HCT116 (cell line): ENCODE results near the gene SCGB3A2. TPM values are rescaled to one million over a fixed set of nuclear protein-coding genes. Genes with fewer than 3 reads are reported as not detected.

Source experiments
- ATAC-seq: fragments of 200-7000 bp; cut with Tn5 transposase; 2 replicates; pipeline ENCODE4 v1.9.1; 2020; ENCODE audit warnings: mild to moderate bottlenecking, moderate library complexity
- BruUV-seq: library from RNA; stranded (reverse); fragments of 400-500 nt; replicated peaks from 2 replicates; lab custom pipeline; 2021; lab: Mats Ljungman, UMichigan
- CTCF ChIA-PET: fragments of 300-600 bp; sonication (Branson Sonifier 250); formaldehyde crosslinking; loops from one replicate; lab custom pipeline; 2021; ENCODE audit warnings: antibody characterized with exemption; lab: Charles Lee
- POLR2A ChIA-PET: fragments of 300-600, 350-600 bp; sonication (Branson Sonifier 250); formaldehyde crosslinking; loops from one replicate; lab custom pipeline; 2021; ENCODE audit warnings: antibody characterized with exemption; lab: Charles Lee
- RAD21 ChIA-PET, 2 experiments: fragments of 300-600 bp; sonication (Branson Sonifier 250); formaldehyde crosslinking; loops; one replicate each; lab custom pipeline; 2023; ENCODE audit warnings: low total read pairs in 2 of 2; ENCODE audit not compliant: uncharacterized antibody in 2 of 2, unreplicated experiment in 2 of 2, low non-redundant PET in 1 of 2; lab: Charles Lee
- DNase-seq: peaks from one replicate; pipeline ENCODE4 v3.0.0-alpha.2; 2010; ENCODE audit warnings: low read depth, low spot score
- H2AFZ ChIP-seq: fragments of 200-600 bp; shearing (Covaris generic), sonication (generic); 2 replicates; pipeline ENCODE4 v1.6.1; 2017; ENCODE audit warnings: low read depth, mixed run types, mixed read lengths, antibody characterized with exemption, low read length; ENCODE audit not compliant: poor library complexity, severe bottlenecking
- H3K27ac ChIP-seq: 2 replicates; pipeline ENCODE4 v1.5.1; 2012; ENCODE audit warnings: low read depth, low read length
- H3K27me3 ChIP-seq: fragments of 200-600 bp; sonication (generic); 2 replicates; pipeline ENCODE4 v1.6.1; 2016; ENCODE audit warnings: mixed run types, low read length, mixed read lengths; ENCODE audit not compliant: insufficient read depth
- H3K36me3 ChIP-seq, 2 experiments: fragments of 200-500 bp in 1 of 2; fragments of 200-600 bp in 1 of 2; sonication (Bioruptor generic) in 1 of 2; sonication (generic) in 1 of 2; 2 replicates each; pipeline versions ENCODE4 v1.5.1 to v1.6.1; 2014 to 2016; ENCODE audit warnings: low read length in 2 of 2, inconsistent platforms in 1 of 2, mixed read lengths in 1 of 2, mixed run types in 1 of 2; ENCODE audit not compliant: insufficient read depth in 2 of 2, control insufficient read depth in 1 of 2
- H3K4me1 ChIP-seq, 2 experiments: fragments of 200-600 bp in 1 of 2; sonication (generic) in 1 of 2; 2 replicates each; pipeline versions ENCODE4 v1.5.1 to v1.6.1; 2012 to 2017; ENCODE audit warnings: low read length in 2 of 2, inconsistent platforms in 1 of 2, mild to moderate bottlenecking in 1 of 2, mixed read lengths in 1 of 2, mixed run types in 1 of 2, moderate library complexity in 1 of 2; ENCODE audit not compliant: insufficient read depth in 2 of 2, control insufficient read depth in 1 of 2
- H3K4me2 ChIP-seq: fragments of 200-600 bp; sonication (generic); 2 replicates; pipeline ENCODE4 v1.6.1; 2017; ENCODE audit warnings: mixed run types, low read length, mixed read lengths
- H3K4me3 ChIP-seq, 2 experiments: fragments of 200-600 bp in 1 of 2; sonication (generic) in 1 of 2; replicated peaks in 1 of 2; 2 replicates each; pipeline ENCODE4 v1.5.1; 2011 to 2016; ENCODE audit warnings: low read length in 2 of 2, control low read depth in 1 of 2, low read depth in 1 of 2, mild to moderate bottlenecking in 1 of 2, mixed read lengths in 1 of 2, mixed run types in 1 of 2
- H3K79me2 ChIP-seq: fragments of 200-600 bp; sonication (generic); 2 replicates; pipeline ENCODE4 v1.6.1; 2017; ENCODE audit warnings: mild to moderate bottlenecking, mixed run types, low read length, moderate library complexity, mixed read lengths; ENCODE audit not compliant: insufficient read depth
- H3K9ac ChIP-seq: fragments of 200-600 bp; sonication (generic); 2 replicates; pipeline ENCODE4 v1.6.1; 2016; ENCODE audit warnings: low read length, mixed read lengths
- H3K9me2 ChIP-seq: fragments of 200-600 bp; sonication (generic), shearing (Covaris generic); 2 replicates; pipeline ENCODE4 v1.6.1; 2017; ENCODE audit warnings: mixed run types, mild to moderate bottlenecking, moderate library complexity; ENCODE audit not compliant: insufficient read depth
- H3K9me3 ChIP-seq, 2 experiments: fragments of 200-500 bp in 1 of 2; fragments of 200-600 bp in 1 of 2; sonication (Bioruptor generic) in 1 of 2; sonication (generic) in 1 of 2; 2 replicates each; pipeline ENCODE4 v1.6.1; 2014 to 2017; ENCODE audit warnings: low read length in 2 of 2, mixed read lengths in 2 of 2, inconsistent platforms in 1 of 2, low read depth in 1 of 2, mild to moderate bottlenecking in 1 of 2, mixed run types in 1 of 2, moderate library complexity in 1 of 2; ENCODE audit not compliant: control insufficient read depth in 1 of 2, insufficient read depth in 1 of 2
- H4K20me1 ChIP-seq: fragments of 200-600 bp; sonication (generic), shearing (Covaris generic); 2 replicates; pipeline ENCODE4 v1.6.1; 2017; ENCODE audit warnings: mixed run types, mild to moderate bottlenecking, moderate library complexity; ENCODE audit not compliant: insufficient read depth
- ATF3 ChIP-seq: IDR thresholded peaks from 2 replicates; pipeline ENCODE4 v1.6.1; 2012
- CBX3 ChIP-seq: IDR thresholded peaks from 2 replicates; pipeline ENCODE4 v1.6.1; 2012; ENCODE audit warnings: low read depth
- CTCF ChIP-seq, 3 experiments: fragments of 200-600 bp in 1 of 3; sonication (generic) in 1 of 3; IDR thresholded peaks in 2 of 3; conservative IDR thresholded peaks in 1 of 3; 2 replicates each; pipeline ENCODE4 v1.5.1; 2012 to 2017; ENCODE audit warnings: low read depth in 2 of 3, low read length in 2 of 3, antibody characterized with exemption in 1 of 3, borderline replicate concordance in 1 of 3, control low read depth in 1 of 3, mild to moderate bottlenecking in 1 of 3, mixed read lengths in 1 of 3, mixed run types in 1 of 3, moderate library complexity in 1 of 3; ENCODE audit not compliant: insufficient read depth in 1 of 3
- EGR1 ChIP-seq: IDR thresholded peaks from 2 replicates; pipeline ENCODE4 v1.6.1; 2012; ENCODE audit warnings: low read depth
- EZH2phosphoT487 ChIP-seq: fragments of 200-600 bp; IDR thresholded peaks from 2 replicates; pipeline ENCODE4 v1.6.1; 2018; ENCODE audit warnings: antibody characterized with exemption, borderline replicate concordance
- JUND ChIP-seq: IDR thresholded peaks from 2 replicates; pipeline ENCODE4 v1.6.1; 2012
- MAX ChIP-seq: IDR thresholded peaks from 2 replicates; pipeline ENCODE4 v1.6.1; 2012
- POLR2AphosphoS5 ChIP-seq: IDR thresholded peaks from 2 replicates; pipeline ENCODE4 v1.6.1; 2011; ENCODE audit warnings: mild to moderate bottlenecking, low read depth, low read length, moderate library complexity
- RAD21 ChIP-seq: IDR thresholded peaks from 2 replicates; pipeline ENCODE4 v1.6.1; 2012; ENCODE audit warnings: low read depth, mild to moderate bottlenecking
- SIN3A ChIP-seq: IDR thresholded peaks from 2 replicates; pipeline ENCODE4 v1.6.1; 2012; ENCODE audit warnings: low read depth
- TCF7L2 ChIP-seq: IDR thresholded peaks from 2 replicates; pipeline ENCODE4 v1.7.0; 2011; ENCODE audit warnings: borderline replicate concordance, inconsistent platforms; ENCODE audit not compliant: insufficient read depth, insufficient read length; ENCODE audit errors: extremely low read depth
- YY1 ChIP-seq: IDR thresholded peaks from 2 replicates; pipeline ENCODE4 v1.6.1; 2011; ENCODE audit warnings: low read length, low read depth, moderate library complexity, mild to moderate bottlenecking; ENCODE audit not compliant: insufficient replicate concordance; ENCODE audit errors: extremely low read depth
- ZBTB33 ChIP-seq: IDR thresholded peaks from 2 replicates; pipeline ENCODE4 v1.6.1; 2011; ENCODE audit warnings: mild to moderate bottlenecking, low read length, moderate library complexity; ENCODE audit not compliant: insufficient replicate concordance; ENCODE audit errors: extremely low read depth
- intact Hi-C: fragments of 100-400 bp; cut with micrococcal nuclease; formaldehyde crosslinking; loops from 2 replicates; pipeline ENCODE4 v1.10.0; 2022
- total RNA-seq: library from RNA; stranded (reverse); gene quantifications from one replicate; pipeline ENCODE4 v1.2.1, GENCODE V29; 2021; ENCODE audit not compliant: unreplicated experiment

The SCGB3A2 gene
- total RNA-seq, 1 experiment from 2014 or later = not detected

GRCh38 chr5:147876626-147877025, 1.9 kb upstream of the SCGB3A2 start:
- Histone ChIP-seq H3K9me3 (no peaks in the 10 kb centered on the region), H3K4me3 (no peak overlapping the region), H3K79me2 (no peaks in the 10 kb centered on the region), H3K9ac (no peak overlapping the region), H2AFZ (no peak overlapping the region), H3K4me2 (no peak overlapping the region)
- no peak for DNase-seq
- intact Hi-C loops = no loop called here
- ChIA-PET CTCF (no interaction called here), RAD21 (no interaction called here)
- ATAC-seq = no peak
- no TSS peak for BruUV-seq
- TF ChIP-seq JUND (no peak), YY1 (no peak), EZH2phosphoT487 (no peak), EGR1 (no peak), POLR2AphosphoS5 (no peak), SIN3A (no peak), ZBTB33 (no peak), ATF3 (no peak)
- TF ChIP-seq, all 23 proteins: peak for 0
- Histone ChIP-seq H3K4me1 (no peaks in the 10 kb centered on the region), H3K36me3 (no peaks in the 10 kb centered on the region), H3K27ac (no peak overlapping the region), H4K20me1 (no peaks in the 10 kb centered on the region), H3K9me2 (no peaks in the 10 kb centered on the region), H3K27me3 (0 out of 2 replicates have a peak, but pooled peaks cover 12% of the 10 kb centered on the region)
- POLR2A ChIA-PET = no interaction called here

GRCh38 chr5:147879784-147880183, 1.3 kb downstream of the SCGB3A2 start:
- Histone ChIP-seq H3K9ac (no peak overlapping the region), H3K4me2 (no peak overlapping the region), H3K27ac (no peak overlapping the region), H3K4me1 (no peaks in the 10 kb centered on the region), H3K9me3 (no peaks in the 10 kb centered on the region), H3K36me3 (no peaks in the 10 kb centered on the region), H3K9me2 (no peaks in the 10 kb centered on the region), H3K79me2 (no peaks in the 10 kb centered on the region), H2AFZ (no peak overlapping the region), H3K27me3 (peaks cover 20% of the 10 kb centered on the region; the same call in 1 of the 2 replicates), H3K4me3 (no peak overlapping the region), H4K20me1 (no peaks in the 10 kb centered on the region)
- ChIA-PET RAD21 (no interaction called here), CTCF (no interaction called here), POLR2A (no interaction called here)
- intact Hi-C loops = no loop called here
- no TSS peak for BruUV-seq
- no peak for DNase-seq
- ATAC-seq = no peak
- TF ChIP-seq SIN3A (no peak), CTCF (IDR thresholded peaks at IDR 0.05 in 2 of 3, conservative IDR thresholded peaks at IDR 0.05 in 1 of 3; ENCODE audit: borderline replicate concordance in 1 of 3, insufficient read depth in 1 of 3, low read depth in 2 of 3, low read length in 2 of 3) (0 out of 6 replicates have a peak, but pooled peaks of 1 of the 3 experiments have one; percentile 8), EZH2phosphoT487 (no peak), MAX (no peak), CBX3 (no peak), ZBTB33 (no peak), TCF7L2 (no peak), RAD21 (no peak)
